SK-N-MC (cell line): ENCODE measurements around the gene SPA17.

Source experiments
- DNase-seq: peaks from one replicate; pipeline ENCODE4 v3.0.0-alpha.2; 2011; ENCODE audit warnings: low read depth, low spot score
- H3K27ac ChIP-seq: fragments of 200-600 bp; sonication (generic); 2 replicates; pipeline ENCODE4 v1.5.1; 2016; ENCODE audit warnings: mixed run types
- H3K36me3 ChIP-seq: fragments of 200-600 bp; sonication (generic); 2 replicates; pipeline ENCODE4 v1.6.1; 2017; ENCODE audit warnings: antibody characterized with exemption, low read length, mixed read lengths; ENCODE audit not compliant: insufficient read depth
- H3K4me3 ChIP-seq: fragments of 200-600 bp; sonication (generic); 2 replicates; pipeline ENCODE4 v1.5.1; 2016
- H3K9ac ChIP-seq: fragments of 200-600 bp; sonication (generic); 2 replicates; pipeline ENCODE4 v1.8.0; 2017; ENCODE audit warnings: mixed run types, mixed read lengths; ENCODE audit not compliant: insufficient read length
- H3K9me3 ChIP-seq: fragments of 200-600 bp; sonication (generic); 2 replicates; pipeline ENCODE4 v1.6.1; 2017; ENCODE audit warnings: low read depth, mild to moderate bottlenecking, antibody characterized with exemption, low read length, moderate library complexity, mixed read lengths
- EZH2 ChIP-seq: fragments of 200-600 bp; sonication (generic); IDR thresholded peaks from one replicate; pipeline ENCODE4 v1.6.1; 2017; ENCODE audit warnings: antibody characterized with exemption
- FOXP2 ChIP-seq: optimal IDR thresholded peaks from 2 replicates; pipeline ENCODE3; 2011; ENCODE audit warnings: mild to moderate bottlenecking, moderate library complexity; ENCODE audit not compliant: insufficient read depth; ENCODE audit errors: extremely low read length, control extremely low read depth
- POLR2AphosphoS5 ChIP-seq: IDR thresholded peaks from 2 replicates; pipeline ENCODE4 v1.6.1; 2012; ENCODE audit warnings: mild to moderate bottlenecking, low read depth, low read length, borderline replicate concordance

Gene SPA17

GRCh38 chr11:124699547-124699946 is 25.8 kb downstream of the SPA17 start:
- no peak overlapping the region for H3K27ac ChIP-seq
- DNase-seq, result no peak
- H3K9me3 ChIP-seq, result no peaks in the 10 kb centered on the region
- no peak overlapping the region for H3K9ac ChIP-seq
- TF ChIP-seq EZH2 (no peak), POLR2AphosphoS5 (no peak), FOXP2 (no peak)
- no peaks in the 10 kb centered on the region for H3K36me3 ChIP-seq
- no peak overlapping the region for H3K4me3 ChIP-seq

- no peak for DNase-seq
- no peak overlapping the region for H3K27ac ChIP-seq
- no peak overlapping the region for H3K4me3 ChIP-seq
- TF ChIP-seq POLR2AphosphoS5 (no peak), FOXP2 (no peak), EZH2 (no peak)
- H3K9me3 ChIP-seq, result no peaks in the 10 kb centered on the region
- H3K36me3 ChIP-seq, result no peaks in the 10 kb centered on the region
- no peak overlapping the region for H3K9ac ChIP-seq
These were observed 26.3 kb downstream of the SPA17 start for GRCh38 chr11:124700028-124700427.

- Histone ChIP-seq H3K9ac (no peak overlapping the region), H3K9me3 (no peaks in the 10 kb centered on the region), H3K36me3 (no peaks in the 10 kb centered on the region), H3K4me3 (no peak overlapping the region), H3K27ac (no peak overlapping the region)
- no peak for DNase-seq
- TF ChIP-seq FOXP2 (no peak), POLR2AphosphoS5 (no peak)
These were observed 34.1 kb downstream of the SPA17 start for GRCh38 chr11:124707829-124708228.

GRCh38 chr11:124712392-124712791 is 38.7 kb downstream of the SPA17 start:
- Histone ChIP-seq H3K9ac (no peak overlapping the region), H3K9me3 (no peaks in the 10 kb centered on the region), H3K27ac (no peak overlapping the region), H3K4me3 (no peak overlapping the region), H3K36me3 (no peaks in the 10 kb centered on the region)
- TF ChIP-seq POLR2AphosphoS5 (no peak), FOXP2 (no peak)
- DNase-seq, result no peak

GRCh38 chr11:124716591-124716990 is 42.9 kb downstream of the SPA17 start:
- no peak overlapping the region for H3K9ac ChIP-seq
- peak overlapping the region; percentile 31 for H3K4me3 ChIP-seq
- TF ChIP-seq FOXP2 (no peak), POLR2AphosphoS5 (no peak), EZH2 (no peak)
- H3K27ac ChIP-seq, result 0 out of 2 replicates have a peak overlapping the region, but pooled peaks have one; percentile 39
- peak; percentile 87 for DNase-seq
- H3K36me3 ChIP-seq, result no peaks in the 10 kb centered on the region
- H3K9me3 ChIP-seq, result no peaks in the 10 kb centered on the region

- Histone ChIP-seq H3K9ac (no peak overlapping the region), H3K36me3 (no peaks in the 10 kb centered on the region), H3K4me3 (peak overlapping the region; percentile 74), H3K27ac (0 out of 2 replicates have a peak overlapping the region, but pooled peaks have one; percentile 10), H3K9me3 (no peaks in the 10 kb centered on the region)
- DNase-seq, result no peak
- TF ChIP-seq POLR2AphosphoS5 (no peak), FOXP2 (no peak), EZH2 (no peak)
These were observed 43.7 kb downstream of the SPA17 start for GRCh38 chr11:124717421-124717785.

GRCh38 chr11:124717786-124718651 is 44.3 kb downstream of the SPA17 start:
- Histone ChIP-seq H3K9me3 (no peaks in the 10 kb centered on the region), H3K36me3 (no peaks in the 10 kb centered on the region), H3K4me3 (peak overlapping the region; percentile 74), H3K27ac (no peak overlapping the region; the same call in 1 of the 2 replicates), H3K9ac (no peak overlapping the region)
- DNase-seq, result no peak
- TF ChIP-seq POLR2AphosphoS5 (peak; percentile 36; the same call in 1 of the 2 replicates), EZH2 (no peak)

GRCh38 chr11:124718801-124719200 is 45.1 kb downstream of the SPA17 start:
- no peak overlapping the region for H3K9ac ChIP-seq
- DNase-seq, result no peak

More at GRCh38 chr11:124718801-124719200, 45.1 kb downstream of the SPA17 start:
- Histone ChIP-seq H3K9me3 (no peaks in the 10 kb centered on the region), H3K4me3 (peak overlapping the region; percentile 74), H3K36me3 (no peaks in the 10 kb centered on the region), H3K27ac (no peak overlapping the region)
- TF ChIP-seq POLR2AphosphoS5 (no peak), EZH2 (no peak), FOXP2 (no peak)
